ENCODE measurements around the gene MIS12.
A peak's percentile ranks its signal among the peaks of the same experiment; 100 is the strongest.

The MIS12 gene

DNA sequence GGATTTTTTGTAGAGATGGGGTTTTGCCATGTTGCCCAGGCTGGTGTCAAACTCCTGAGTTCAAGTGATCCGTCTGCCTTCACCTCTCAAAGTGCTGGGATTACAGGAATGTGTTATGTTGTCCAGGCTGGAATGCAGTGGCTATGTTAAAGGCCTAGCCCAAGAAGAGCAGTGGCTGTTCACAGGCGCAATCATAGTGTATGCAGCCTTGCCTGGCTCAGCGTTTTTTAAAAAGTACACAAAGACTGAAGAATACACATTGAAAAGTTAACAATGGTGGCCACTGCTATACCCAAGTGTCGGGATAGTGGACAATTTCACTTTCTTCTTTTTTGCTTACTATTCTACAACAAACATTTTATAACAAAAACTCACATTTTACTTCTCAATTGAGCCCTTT lies 7.4 kb upstream of the MIS12 start:
- TF ChIP-seq, protein P1, sequence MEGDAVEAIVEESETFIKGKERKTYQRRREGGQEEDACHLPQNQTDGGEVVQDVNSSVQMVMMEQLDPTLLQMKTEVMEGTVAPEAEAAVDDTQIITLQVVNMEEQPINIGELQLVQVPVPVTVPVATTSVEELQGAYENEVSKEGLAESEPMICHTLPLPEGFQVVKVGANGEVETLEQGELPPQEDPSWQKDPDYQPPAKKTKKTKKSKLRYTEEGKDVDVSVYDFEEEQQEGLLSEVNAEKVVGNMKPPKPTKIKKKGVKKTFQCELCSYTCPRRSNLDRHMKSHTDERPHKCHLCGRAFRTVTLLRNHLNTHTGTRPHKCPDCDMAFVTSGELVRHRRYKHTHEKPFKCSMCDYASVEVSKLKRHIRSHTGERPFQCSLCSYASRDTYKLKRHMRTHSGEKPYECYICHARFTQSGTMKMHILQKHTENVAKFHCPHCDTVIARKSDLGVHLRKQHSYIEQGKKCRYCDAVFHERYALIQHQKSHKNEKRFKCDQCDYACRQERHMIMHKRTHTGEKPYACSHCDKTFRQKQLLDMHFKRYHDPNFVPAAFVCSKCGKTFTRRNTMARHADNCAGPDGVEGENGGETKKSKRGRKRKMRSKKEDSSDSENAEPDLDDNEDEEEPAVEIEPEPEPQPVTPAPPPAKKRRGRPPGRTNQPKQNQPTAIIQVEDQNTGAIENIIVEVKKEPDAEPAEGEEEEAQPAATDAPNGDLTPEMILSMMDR (IDR thresholded peaks at IDR 0.05) = no peak

DNA sequence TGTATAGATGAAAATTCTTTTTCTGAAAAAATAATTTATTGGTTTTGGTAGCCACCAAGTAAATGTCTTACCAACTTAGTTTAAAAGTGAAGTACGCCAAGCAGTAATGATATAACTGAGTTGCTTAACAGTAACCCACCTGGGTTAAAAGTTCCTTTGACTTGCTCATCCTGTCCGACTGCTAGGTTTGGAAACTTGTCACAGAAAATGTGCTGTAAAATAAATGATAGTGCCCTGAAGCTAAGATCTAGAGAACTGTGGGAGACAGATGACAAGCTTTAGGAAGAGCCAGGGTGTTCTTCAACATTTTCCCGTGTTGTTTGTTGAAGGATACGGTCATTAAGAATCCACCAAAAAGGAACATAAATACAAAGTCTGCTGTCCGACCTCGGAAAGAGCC lies 5.4 kb upstream of the MIS12 start:
- Histone ChIP-seq H3K27ac (no peak overlapping the region), H3K4me3 (no peak overlapping the region)
- TF ChIP-seq, protein P1 (IDR thresholded peaks at IDR 0.05) = no peak

More for the DNA sequence above, 7.4 kb upstream of the MIS12 start:
- Histone ChIP-seq H3K27ac (no peak overlapping the region), H3K4me3 (no peak overlapping the region)
- DNase-seq (ENCODE audit: low spot score) = no peak

DNA sequence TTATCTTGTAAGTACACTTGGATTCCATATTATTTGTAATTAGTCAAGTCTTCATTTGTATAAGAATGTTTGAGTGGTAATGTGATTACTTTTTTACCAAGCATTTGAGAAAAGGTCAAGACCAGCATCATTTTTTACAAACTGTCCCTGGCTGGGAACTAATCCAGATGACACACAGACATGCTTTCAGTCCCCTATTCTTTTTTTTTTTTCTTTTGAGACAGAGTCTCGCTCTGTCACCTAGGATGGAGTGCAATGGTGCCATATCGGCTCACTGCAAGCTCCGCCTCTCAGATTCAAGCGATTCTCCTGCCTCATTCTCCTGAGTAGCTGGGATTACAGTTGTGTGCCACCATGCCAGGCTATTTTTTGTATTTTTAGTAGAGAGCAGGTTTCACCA lies 4.9 kb upstream of the MIS12 start:
- TF ChIP-seq, protein P1 (IDR thresholded peaks at IDR 0.05) = no peak
- Histone ChIP-seq H3K4me3 (no peak overlapping the region), H3K27ac (no peak overlapping the region)
- no peak for DNase-seq (ENCODE audit: low spot score)

More for the DNA sequence above, 5.4 kb upstream of the MIS12 start:
- no peak for DNase-seq (ENCODE audit: low spot score)

DNA sequence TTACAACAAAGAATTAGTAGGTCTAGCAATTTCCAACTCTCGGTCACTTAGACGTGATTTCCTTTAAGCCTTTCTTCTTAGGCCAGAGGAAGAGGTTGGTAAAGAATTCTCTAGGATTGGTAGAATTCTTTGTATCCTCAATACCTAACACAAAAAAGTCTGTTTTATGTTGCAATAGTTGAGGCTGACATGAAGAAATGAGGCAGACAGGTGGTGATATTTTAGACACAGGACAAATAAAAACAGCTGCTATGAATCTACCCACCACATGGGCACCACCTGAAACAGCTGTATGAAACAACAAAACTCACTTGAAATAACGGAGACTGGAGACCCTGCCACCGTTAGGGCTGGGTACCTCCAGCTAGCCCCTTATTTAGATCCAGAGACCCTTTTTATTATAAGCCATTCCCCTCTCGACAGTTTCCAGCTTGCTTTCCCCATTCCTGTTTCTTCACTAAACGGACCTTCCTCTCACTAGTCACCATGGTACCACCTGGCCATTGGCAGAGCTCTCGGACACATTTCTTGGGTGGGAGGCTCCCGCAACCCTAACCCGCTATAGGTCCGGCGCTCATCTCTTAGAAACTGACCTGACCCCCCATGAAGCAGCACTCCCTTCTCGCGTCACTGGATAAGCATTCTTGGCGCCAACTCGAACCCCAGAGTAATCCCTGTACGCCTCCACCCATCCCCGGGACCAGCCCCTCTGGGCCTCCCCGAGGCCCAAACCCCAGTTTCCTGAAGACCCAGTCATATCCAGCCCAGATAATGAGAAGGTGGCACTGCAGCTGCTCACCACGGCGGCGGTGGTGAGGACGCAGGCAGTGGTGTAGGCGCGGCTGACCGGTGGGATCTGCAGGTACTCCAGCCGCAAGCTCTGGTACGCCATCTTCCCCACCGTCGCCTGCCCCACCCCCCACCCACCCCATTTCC lies 828 bp upstream of the MIS12 start, which contains the start of gene DERL2:
Gene DERL2, minus strand, starts transcription at position 909 of the 936 bp plus-strand sequence. Its CDS starts 17 bp downstream, at position 892.
- H3K4me3 ChIP-seq = peak within 1 kb of the TSS; percentile 84
- DNase-seq (ENCODE audit: low spot score) = no peak
- TF ChIP-seq, protein P1 (IDR thresholded peaks at IDR 0.05) = no peak
- H3K27ac ChIP-seq = peak within 1 kb of the TSS; percentile 98

DNA sequence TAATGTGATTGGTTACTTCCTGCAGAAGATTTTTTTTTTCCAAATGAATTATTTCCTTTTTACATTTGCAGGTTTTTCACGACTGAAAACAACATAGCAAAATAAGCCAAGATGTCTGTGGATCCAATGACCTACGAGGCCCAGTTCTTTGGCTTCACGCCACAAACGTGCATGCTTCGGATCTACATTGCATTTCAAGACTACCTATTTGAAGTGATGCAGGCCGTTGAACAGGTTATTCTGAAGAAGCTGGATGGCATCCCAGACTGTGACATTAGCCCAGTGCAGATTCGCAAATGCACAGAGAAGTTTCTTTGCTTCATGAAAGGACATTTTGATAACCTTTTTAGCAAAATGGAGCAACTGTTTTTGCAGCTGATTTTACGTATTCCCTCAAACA lies 2.4 kb downstream of the MIS12 start:
- DNase-seq (ENCODE audit: low spot score) = no peak
- TF ChIP-seq, protein P1 (IDR thresholded peaks at IDR 0.05) = no peak

DNA sequence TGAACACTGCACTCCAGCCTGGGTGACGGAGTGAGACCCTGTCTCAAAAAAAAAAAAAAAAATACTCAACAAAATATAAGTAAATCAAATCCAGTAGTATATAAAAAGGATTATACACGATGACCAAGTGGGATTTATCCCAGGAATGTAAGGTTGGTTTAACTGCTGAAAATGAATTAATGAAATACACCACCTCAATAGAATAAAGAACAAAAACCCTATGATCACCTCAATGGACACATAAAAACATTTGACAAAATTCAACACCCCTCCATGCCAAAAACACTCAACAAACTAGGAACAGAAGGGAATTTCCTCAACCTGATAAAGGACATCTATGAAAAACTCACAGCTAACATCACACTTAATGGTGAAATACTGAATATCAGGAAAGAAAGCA lies 6.6 kb downstream of the MIS12 start:
- TF ChIP-seq, protein P1 (IDR thresholded peaks at IDR 0.05) = no peak
- no peak overlapping the region for H3K27ac ChIP-seq
- DNase-seq (ENCODE audit: low spot score) = no peak
- H3K4me3 ChIP-seq = no peak overlapping the region

More for the DNA sequence above, 2.4 kb downstream of the MIS12 start:
- no peak overlapping the region for H3K27ac ChIP-seq
- H3K4me3 ChIP-seq = no peak overlapping the region
